HEK293 (cell line): Measurements from ENCODE around the gene PBXIP1.
A peak's percentile ranks its signal among the peaks of the same experiment; 100 is the strongest.

Source experiments
- CTCF ChIA-PET: fragments of 350-600 bp; formaldehyde crosslinking; extraction: SDS; loops from one replicate; lab custom pipeline; 2021; ENCODE audit warnings: antibody characterized with exemption; lab: Yijun Ruan, JAX
- POLR2A ChIA-PET: fragments of 300-600 bp; formaldehyde crosslinking; extraction: SDS; loops from one replicate; lab custom pipeline; 2020; ENCODE audit warnings: antibody characterized with exemption, inconsistent platforms; lab: Yijun Ruan, JAX
- H3K27ac ChIP-seq: fragments of 200-500 bp; sonication (Bioruptor generic); 2 replicates; pipeline ENCODE4 v1.5.1; 2014; ENCODE audit warnings: low read depth, low read length, control low read depth, inconsistent platforms; ENCODE audit errors: extremely low read depth
- H3K36me3 ChIP-seq, 2 experiments: fragments of 200-500 bp in 1 of 2; sonication (Bioruptor generic) in 1 of 2; 1 replicate in 1 of 2; 2 replicates in 1 of 2; pipeline ENCODE4 v1.5.1; 2014 to 2017; ENCODE audit warnings: inconsistent platforms in 2 of 2, low read length in 2 of 2; ENCODE audit not compliant: control insufficient read depth in 2 of 2, insufficient read depth in 1 of 2
- H3K4me1 ChIP-seq: fragments of 200-500 bp; sonication (Bioruptor generic); 2 replicates; pipeline ENCODE4 v1.5.1; 2014; ENCODE audit warnings: mild to moderate bottlenecking, low read length, inconsistent platforms; ENCODE audit not compliant: control insufficient read depth, insufficient read depth
- H3K4me3 ChIP-seq: 2 replicates; pipeline ENCODE4 v1.5.1; 2011; ENCODE audit warnings: low read depth, mild to moderate bottlenecking, control low read depth, low read length, moderate library complexity
- H3K9me3 ChIP-seq: fragments of 200-500 bp; sonication (Bioruptor generic); 2 replicates; pipeline ENCODE4 v1.5.1; 2014; ENCODE audit warnings: low read depth, low read length, inconsistent platforms; ENCODE audit not compliant: control insufficient read depth, insufficient read depth
- BCL11A ChIP-seq: fragments of 450-650 bp; formaldehyde crosslinking; IDR thresholded peaks from 2 replicates; pipeline ENCODE4 v1.5.1; 2016; ENCODE audit warnings: low read depth, missing biosample characterization, missing genetic modification characterization
- EGR2 ChIP-seq: fragments of 450-650 bp; formaldehyde crosslinking; IDR thresholded peaks from 2 replicates; pipeline ENCODE4 v1.5.1; 2016; ENCODE audit warnings: low read depth, missing biosample characterization, missing genetic modification characterization
- HOXC10 ChIP-seq: sonication (generic); formaldehyde crosslinking; IDR thresholded peaks from 2 replicates; pipeline ENCODE4 v1.8.1; 2023; ENCODE audit warnings: mild to moderate bottlenecking, missing genetic modification reagents
- OVOL3 ChIP-seq: fragments of 450-650 bp; formaldehyde crosslinking; IDR thresholded peaks from 2 replicates; pipeline ENCODE4 v1.5.1; 2016; ENCODE audit warnings: missing biosample characterization, missing genetic modification characterization
- PRDM10 ChIP-seq: fragments of 450-650 bp; formaldehyde crosslinking; IDR thresholded peaks from 2 replicates; pipeline ENCODE4 v1.5.1; 2016; ENCODE audit warnings: missing biosample characterization, missing genetic modification characterization
- ZEB2 ChIP-seq: fragments of 450-650 bp; formaldehyde crosslinking; IDR thresholded peaks from 2 replicates; pipeline ENCODE4 v1.5.1; 2016; ENCODE audit warnings: missing biosample characterization, missing genetic modification characterization
- ZFHX2 ChIP-seq: fragments of 450-650 bp; formaldehyde crosslinking; conservative IDR thresholded peaks from 2 replicates; pipeline ENCODE4 v1.5.1; 2016; ENCODE audit warnings: missing biosample characterization, missing genetic modification characterization
- ZIC2 ChIP-seq: fragments of 450-650 bp; formaldehyde crosslinking; IDR thresholded peaks from 2 replicates; pipeline ENCODE4 v1.5.1; 2016; ENCODE audit warnings: missing biosample characterization, missing genetic modification characterization
- ZNF148 ChIP-seq: fragments of 450-650 bp; formaldehyde crosslinking; IDR thresholded peaks from 2 replicates; pipeline ENCODE4 v1.5.0; 2017; ENCODE audit warnings: missing biosample characterization, missing genetic modification characterization, borderline replicate concordance
- ZNF280D ChIP-seq: fragments of 450-650 bp; formaldehyde crosslinking; IDR thresholded peaks from 2 replicates; pipeline ENCODE4 v1.5.1; 2016; ENCODE audit warnings: missing biosample characterization, missing genetic modification characterization
- ZNF521 ChIP-seq: fragments of 450-650 bp; formaldehyde crosslinking; IDR thresholded peaks from 2 replicates; pipeline ENCODE4 v1.5.1; 2017; ENCODE audit warnings: missing biosample characterization, mild to moderate bottlenecking, missing genetic modification characterization
- ZNF585B ChIP-seq: fragments of 450-650 bp; formaldehyde crosslinking; IDR thresholded peaks from 2 replicates; pipeline ENCODE4 v1.5.1; 2016; ENCODE audit warnings: missing biosample characterization, missing genetic modification characterization
- ZNF629 ChIP-seq: fragments of 450-650 bp; formaldehyde crosslinking; IDR thresholded peaks from 2 replicates; pipeline ENCODE4 v1.5.1; 2017; ENCODE audit warnings: missing biosample characterization, missing genetic modification characterization
- ZNF692 ChIP-seq: fragments of 450-650 bp; formaldehyde crosslinking; IDR thresholded peaks from 2 replicates; pipeline ENCODE4 v1.5.1; 2016; ENCODE audit warnings: missing biosample characterization, missing genetic modification characterization
- ZNF747 ChIP-seq: fragments of 450-650 bp; formaldehyde crosslinking; IDR thresholded peaks from 2 replicates; pipeline ENCODE4 v1.5.1; 2016; ENCODE audit warnings: missing biosample characterization, missing genetic modification characterization
- ZSCAN18 ChIP-seq: fragments of 450-650 bp; formaldehyde crosslinking; IDR thresholded peaks from 2 replicates; pipeline ENCODE4 v1.5.1; 2016; ENCODE audit warnings: missing biosample characterization, missing genetic modification characterization
- TF ChIP-seq, protein P1 (sequence below): fragments of 450-650 bp; formaldehyde crosslinking; IDR thresholded peaks from 2 replicates; pipeline ENCODE4 v1.5.1; 2017; ENCODE audit warnings: missing biosample characterization, missing genetic modification characterization
- TF ChIP-seq, protein P2 (sequence below): fragments of 450-650 bp; formaldehyde crosslinking; IDR thresholded peaks from 2 replicates; pipeline ENCODE4 v1.5.1; 2016; ENCODE audit warnings: missing biosample characterization, missing genetic modification characterization

The PBXIP1 gene

DNA sequence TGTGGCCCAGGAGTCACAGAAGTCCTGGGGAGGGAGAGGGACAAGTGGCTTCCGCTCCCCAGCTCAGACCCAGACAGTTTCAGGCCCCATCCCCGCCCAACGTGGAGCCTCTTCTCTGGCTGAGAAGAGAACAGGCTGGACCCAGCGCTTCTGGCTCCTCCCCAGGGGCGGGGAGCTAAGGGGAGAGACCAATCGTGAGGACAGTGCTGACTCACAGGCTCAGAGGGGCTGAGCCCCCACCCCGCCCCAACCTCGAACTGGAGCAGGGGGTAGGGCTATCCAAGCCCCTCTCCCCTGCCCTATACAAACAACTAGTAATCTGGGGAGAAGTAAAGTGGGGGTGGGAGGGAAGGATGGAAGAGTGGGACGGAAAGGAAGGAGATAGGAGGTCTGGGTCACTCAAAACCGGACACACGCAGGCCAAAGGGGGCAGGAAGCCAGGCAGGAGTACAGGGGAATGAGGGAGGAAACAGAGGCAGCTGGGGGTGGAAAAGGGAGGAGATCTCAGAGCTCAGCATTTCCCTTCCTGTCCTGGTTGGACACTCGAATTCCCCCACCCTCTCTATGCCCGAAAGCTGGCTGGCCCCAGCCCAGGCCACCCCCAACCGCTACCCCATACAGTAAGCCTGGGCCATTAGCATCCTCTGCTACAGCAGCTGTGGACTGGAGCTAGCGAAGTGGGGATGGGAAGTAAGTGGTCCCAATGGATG lies 14.9 kb upstream of the PBXIP1 start, which contains the start of gene SHC1 (continued):
- no peak for TF ChIP-seq ZSCAN18 (tag by site-specific recombination)
- 0 out of 2 replicates have a peak, but pooled peaks have one; percentile 19 for TF ChIP-seq ZNF692

DNA sequence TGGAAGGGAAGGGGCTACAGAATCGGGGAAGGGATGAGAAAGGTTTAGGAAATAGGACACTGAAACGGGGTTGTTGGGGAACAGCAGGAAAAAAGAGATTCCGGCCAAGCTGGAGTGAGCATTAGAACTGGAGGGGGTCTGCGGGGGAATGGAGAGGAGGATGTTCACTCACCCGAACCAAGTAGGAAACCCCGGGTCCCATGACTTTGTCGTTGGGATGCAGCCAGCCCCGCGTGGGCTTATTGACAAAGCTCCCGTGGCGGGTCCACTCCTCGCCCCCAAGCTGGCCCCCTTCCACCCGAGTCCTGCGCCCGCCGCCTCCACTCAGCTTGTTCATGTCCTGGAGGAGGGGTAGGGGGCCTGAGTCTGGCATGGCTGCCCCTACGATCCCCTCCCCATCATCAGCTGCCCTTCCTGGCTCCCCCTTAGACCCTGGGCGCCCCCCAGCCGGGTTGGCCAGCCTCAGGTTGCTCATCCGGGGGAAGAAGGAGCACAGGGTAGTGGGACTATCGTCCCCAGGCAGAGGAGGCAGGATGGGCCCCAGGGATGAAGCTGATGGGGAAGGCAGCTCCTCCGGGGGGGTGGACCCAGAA lies 14.1 kb upstream of the PBXIP1 start:
- Histone ChIP-seq H3K36me3 (peaks cover 0 to 45% of the 10 kb centered on the region in 2 experiments; a peak in 1 of 3 replicates), H3K27ac (peak overlapping the region; percentile 32; the same call in 1 of the 2 replicates), H3K9me3 (no peaks in the 10 kb centered on the region), H3K4me3 (no peak overlapping the region), H3K4me1 (peaks cover 12% of the 10 kb centered on the region)
- POLR2A ChIA-PET, result interaction anchor here (1.1 to 6.0 kb wide), 9 partner anchors 8 to 81 kb away, joined by 4 to 69 read pairs (median 4); partner anchors contain the start of genes ADAM15, FLAD1, PBXIP1 and PMVK
- CTCF ChIA-PET, result interaction anchor here (0.6 to 2.0 kb wide), 6 partner anchors 8 to 91 kb away, joined by 3 to 16 read pairs (median 6); partner anchors contain the start of gene PYGO2
- TF ChIP-seq, protein P1, sequence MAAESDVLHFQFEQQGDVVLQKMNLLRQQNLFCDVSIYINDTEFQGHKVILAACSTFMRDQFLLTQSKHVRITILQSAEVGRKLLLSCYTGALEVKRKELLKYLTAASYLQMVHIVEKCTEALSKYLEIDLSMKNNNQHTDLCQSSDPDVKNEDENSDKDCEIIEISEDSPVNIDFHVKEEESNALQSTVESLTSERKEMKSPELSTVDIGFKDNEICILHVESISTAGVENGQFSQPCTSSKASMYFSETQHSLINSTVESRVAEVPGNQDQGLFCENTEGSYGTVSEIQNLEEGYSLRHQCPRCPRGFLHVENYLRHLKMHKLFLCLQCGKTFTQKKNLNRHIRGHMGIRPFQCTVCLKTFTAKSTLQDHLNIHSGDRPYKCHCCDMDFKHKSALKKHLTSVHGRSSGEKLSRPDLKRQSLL (tag by site-specific recombination), result no peak
- TF ChIP-seq ZNF629 (tag by site-specific recombination) (no peak), BCL11A (tag by site-specific recombination) (no peak), ZNF747 (tag by site-specific recombination) (no peak), OVOL3 (tag by site-specific recombination) (no peak), HOXC10 (no peak), PRDM10 (tag by site-specific recombination) (no peak), ZNF148 (no peak), ZNF280D (no peak), EGR2 (tag by site-specific recombination) (peak; percentile 38; the same call in 1 of the 2 replicates), ZEB2 (tag by site-specific recombination) (no peak), ZNF585B (no peak), ZNF521 (tag by site-specific recombination) (no peak), ZIC2 (tag by site-specific recombination) (no peak), ZFHX2 (tag by site-specific recombination) (peak; percentile 53; the same call in 1 of the 2 replicates)
- TF ChIP-seq, protein P2, sequence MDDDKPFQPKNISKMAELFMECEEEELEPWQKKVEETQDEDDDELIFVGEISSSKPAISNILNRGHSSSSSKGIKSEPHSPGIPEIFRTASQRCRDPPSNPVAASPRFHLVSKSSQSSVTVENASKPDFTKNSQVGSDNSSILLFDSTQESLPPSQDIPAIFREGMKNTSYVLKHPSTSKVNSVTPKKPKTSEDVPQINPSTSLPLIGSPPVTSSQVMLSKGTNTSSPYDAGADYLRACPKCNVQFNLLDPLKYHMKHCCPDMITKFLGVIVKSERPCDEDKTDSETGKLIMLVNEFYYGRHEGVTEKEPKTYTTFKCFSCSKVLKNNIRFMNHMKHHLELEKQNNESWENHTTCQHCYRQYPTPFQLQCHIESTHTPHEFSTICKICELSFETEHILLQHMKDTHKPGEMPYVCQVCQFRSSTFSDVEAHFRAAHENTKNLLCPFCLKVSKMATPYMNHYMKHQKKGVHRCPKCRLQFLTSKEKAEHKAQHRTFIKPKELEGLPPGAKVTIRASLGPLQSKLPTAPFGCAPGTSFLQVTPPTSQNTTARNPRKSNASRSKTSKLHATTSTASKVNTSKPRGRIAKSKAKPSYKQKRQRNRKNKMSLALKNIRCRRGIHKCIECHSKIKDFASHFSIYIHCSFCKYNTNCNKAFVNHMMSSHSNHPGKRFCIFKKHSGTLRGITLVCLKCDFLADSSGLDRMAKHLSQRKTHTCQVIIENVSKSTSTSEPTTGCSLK (tag by site-specific recombination), result no peak
